Measurements from ENCODE around the gene SRXN1. TPM values are rescaled to one million over a fixed set of nuclear protein-coding genes. Genes with fewer than 3 reads are reported as not detected.

SRXN1 gene
- total and polyA plus RNA-seq, 2 donors (not counting 1 experiment from before 2014, with no cell fraction given): 50.5 to 91.2 TPM

DNA sequence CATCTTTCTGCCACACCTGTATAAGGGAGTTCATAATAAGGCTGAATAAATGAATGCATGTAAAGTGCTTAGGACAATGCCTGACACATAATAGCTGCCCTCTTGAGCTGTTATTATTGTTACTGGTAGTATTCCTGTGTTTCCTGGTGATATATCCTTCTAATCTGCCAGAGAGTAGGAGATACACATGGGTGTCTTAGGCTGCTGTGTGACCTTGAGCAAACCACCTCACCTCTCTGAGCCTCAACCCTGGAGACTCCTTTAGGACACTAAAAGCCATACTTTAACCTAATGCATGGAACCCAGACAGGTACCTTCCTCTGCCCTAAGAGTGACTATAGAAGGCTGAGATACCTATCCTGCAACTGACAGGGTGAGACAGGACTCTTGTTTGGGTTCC is 15.1 kb upstream of the SRXN1 start:
- Histone ChIP-seq H3K9ac (ENCODE audit: insufficient read depth, low read length) (no peak overlapping the region), H3K4me3 (replicated peaks in 1 of 4; ENCODE audit: control extremely low read depth in 1 of 4, insufficient read depth in 1 of 4, low read depth in 3 of 4, low read length in 4 of 4) (no peak overlapping the region), H2AFZ (ENCODE audit: low read length) (no peak overlapping the region), H3K4me2 (ENCODE audit: extremely low read depth, insufficient read depth, low read length) (no peak overlapping the region), H3K36me3 (ENCODE audit: control insufficient read depth, insufficient read depth, low read length) (no peaks in the 10 kb centered on the region), H3K27ac (ENCODE audit: insufficient read depth, low read length) (no peak overlapping the region), H3K27me3 (ENCODE audit: control insufficient read depth, insufficient read depth, low read length) (peaks cover 61% of the 10 kb centered on the region), H3K9me3 (ENCODE audit: control insufficient read depth, insufficient read depth, low read depth, low read length) (no peaks in the 10 kb centered on the region), H4K20me1 (ENCODE audit: control insufficient read depth, extremely low read depth, insufficient read depth, low read length) (no peaks in the 10 kb centered on the region), H3K79me2 (ENCODE audit: control insufficient read depth, insufficient read depth, low read length) (no peaks in the 10 kb centered on the region), H3K4me1 (ENCODE audit: control insufficient read depth, extremely low read depth, insufficient read depth, low read length) (no peaks in the 10 kb centered on the region)
- no peak for TF ChIP-seq EZH2 (IDR thresholded peaks at IDR 0.05; ENCODE audit: low read length, missing control alignments)
- TF ChIP-seq, protein P1, sequence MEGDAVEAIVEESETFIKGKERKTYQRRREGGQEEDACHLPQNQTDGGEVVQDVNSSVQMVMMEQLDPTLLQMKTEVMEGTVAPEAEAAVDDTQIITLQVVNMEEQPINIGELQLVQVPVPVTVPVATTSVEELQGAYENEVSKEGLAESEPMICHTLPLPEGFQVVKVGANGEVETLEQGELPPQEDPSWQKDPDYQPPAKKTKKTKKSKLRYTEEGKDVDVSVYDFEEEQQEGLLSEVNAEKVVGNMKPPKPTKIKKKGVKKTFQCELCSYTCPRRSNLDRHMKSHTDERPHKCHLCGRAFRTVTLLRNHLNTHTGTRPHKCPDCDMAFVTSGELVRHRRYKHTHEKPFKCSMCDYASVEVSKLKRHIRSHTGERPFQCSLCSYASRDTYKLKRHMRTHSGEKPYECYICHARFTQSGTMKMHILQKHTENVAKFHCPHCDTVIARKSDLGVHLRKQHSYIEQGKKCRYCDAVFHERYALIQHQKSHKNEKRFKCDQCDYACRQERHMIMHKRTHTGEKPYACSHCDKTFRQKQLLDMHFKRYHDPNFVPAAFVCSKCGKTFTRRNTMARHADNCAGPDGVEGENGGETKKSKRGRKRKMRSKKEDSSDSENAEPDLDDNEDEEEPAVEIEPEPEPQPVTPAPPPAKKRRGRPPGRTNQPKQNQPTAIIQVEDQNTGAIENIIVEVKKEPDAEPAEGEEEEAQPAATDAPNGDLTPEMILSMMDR (conservative IDR thresholded peaks at IDR 0.05 in 1 of 2, IDR thresholded peaks at IDR 0.05 in 1 of 2; ENCODE audit: low read depth in 1 of 2, low read length in 2 of 2): no peak
- DNase-seq (ENCODE audit: low read depth in 2 of 2): no peak

GRCh38 chr20:667351-668034 is 14.5 kb upstream of the SRXN1 start:
- no peak overlapping the region for H3K9ac ChIP-seq (ENCODE audit: insufficient read depth, low read length)
- no peaks in the 10 kb centered on the region for H4K20me1 ChIP-seq (ENCODE audit: control insufficient read depth, extremely low read depth, insufficient read depth, low read length)
- peaks cover 62% of the 10 kb centered on the region for H3K27me3 ChIP-seq (ENCODE audit: control insufficient read depth, insufficient read depth, low read length)
- no peaks in the 10 kb centered on the region for H3K9me3 ChIP-seq (ENCODE audit: control insufficient read depth, insufficient read depth, low read depth, low read length)
- DNase-seq (ENCODE audit: low read depth in 2 of 2): peak; percentile 18 to 45
- H3K36me3 ChIP-seq (ENCODE audit: control insufficient read depth, insufficient read depth, low read length): no peaks in the 10 kb centered on the region
- H3K4me2 ChIP-seq (ENCODE audit: extremely low read depth, insufficient read depth, low read length): no peak overlapping the region
- TF ChIP-seq EZH2 (IDR thresholded peaks at IDR 0.05; ENCODE audit: low read length, missing control alignments): peak; percentile 41
- TF ChIP-seq, protein P1 (conservative IDR thresholded peaks at IDR 0.05 in 1 of 2, IDR thresholded peaks at IDR 0.05 in 1 of 2; ENCODE audit: low read depth in 1 of 2, low read length in 2 of 2): peak; percentile 82 to 95
- H3K79me2 ChIP-seq (ENCODE audit: control insufficient read depth, insufficient read depth, low read length): no peaks in the 10 kb centered on the region
- H3K4me1 ChIP-seq (ENCODE audit: control insufficient read depth, extremely low read depth, insufficient read depth, low read length): no peaks in the 10 kb centered on the region
- H3K27ac ChIP-seq (ENCODE audit: insufficient read depth, low read length): no peak overlapping the region
- no peak overlapping the region for H2AFZ ChIP-seq (ENCODE audit: low read length)
- no peak overlapping the region for H3K4me3 ChIP-seq (replicated peaks in 1 of 4; ENCODE audit: control extremely low read depth in 1 of 4, insufficient read depth in 1 of 4, low read depth in 3 of 4, low read length in 4 of 4)

GRCh38 chr20:666877-667276 is 13.9 kb upstream of the SRXN1 start:
- no peaks in the 10 kb centered on the region for H3K36me3 ChIP-seq (ENCODE audit: control insufficient read depth, insufficient read depth, low read length)
- no peak for TF ChIP-seq EZH2 (IDR thresholded peaks at IDR 0.05; ENCODE audit: low read length, missing control alignments)
- TF ChIP-seq, protein P1 (conservative IDR thresholded peaks at IDR 0.05 in 1 of 2, IDR thresholded peaks at IDR 0.05 in 1 of 2; ENCODE audit: low read depth in 1 of 2, low read length in 2 of 2): no peak
- no peak for DNase-seq (ENCODE audit: low read depth in 2 of 2)
- H3K4me1 ChIP-seq (ENCODE audit: control insufficient read depth, extremely low read depth, insufficient read depth, low read length): no peaks in the 10 kb centered on the region
- no peaks in the 10 kb centered on the region for H4K20me1 ChIP-seq (ENCODE audit: control insufficient read depth, extremely low read depth, insufficient read depth, low read length)
- no peak overlapping the region for H3K9ac ChIP-seq (ENCODE audit: insufficient read depth, low read length)
- H3K27ac ChIP-seq (ENCODE audit: insufficient read depth, low read length): no peak overlapping the region
- H3K4me3 ChIP-seq (replicated peaks in 1 of 4; ENCODE audit: control extremely low read depth in 1 of 4, insufficient read depth in 1 of 4, low read depth in 3 of 4, low read length in 4 of 4): no peak overlapping the region
- no peaks in the 10 kb centered on the region for H3K9me3 ChIP-seq (ENCODE audit: control insufficient read depth, insufficient read depth, low read depth, low read length)
- no peak overlapping the region for H3K4me2 ChIP-seq (ENCODE audit: extremely low read depth, insufficient read depth, low read length)
- H2AFZ ChIP-seq (ENCODE audit: low read length): no peak overlapping the region
- peaks cover 63% of the 10 kb centered on the region for H3K27me3 ChIP-seq (ENCODE audit: control insufficient read depth, insufficient read depth, low read length)
- no peaks in the 10 kb centered on the region for H3K79me2 ChIP-seq (ENCODE audit: control insufficient read depth, insufficient read depth, low read length)
